Stimulated activated CD8-positive, alpha-beta memory T cell treated with anti-CD3 and anti-CD28 coated beads, Interleukin-12 subunit alpha, Interleukin-12 subunit beta, amount 100 ng/mL, for 1 hour (primary cell): ENCODE data around the gene SEC23IP.
"Not testable (repeated sequence)": the region's sequence is repeated elsewhere in the genome, so short reads cannot be mapped to it uniquely, and the experiment has no call there.

Source experiments
- DNase-seq: peaks from one replicate; pipeline ENCODE4 v3.0.0-alpha.2; 2020; ENCODE audit warnings: low read depth

SEC23IP gene

GRCh38 chr10:119892188-119893065 is at the start of gene SEC23IP:
SEC23IP (plus strand) TSS chr10:119892730; CDS start chr10:119892783, 53 bp downstream.
- peak; percentile 83 for DNase-seq

GRCh38 chr10:119845656-119846055 is 46.9 kb upstream of the SEC23IP start:
- no peak for DNase-seq

GRCh38 chr10:119849031-119849789 is 43.3 kb upstream of the SEC23IP start:
- no peak for DNase-seq

- DNase-seq, result no peak
These were observed 42.6 kb upstream of the SEC23IP start for GRCh38 chr10:119849944-119850343.

DNA sequence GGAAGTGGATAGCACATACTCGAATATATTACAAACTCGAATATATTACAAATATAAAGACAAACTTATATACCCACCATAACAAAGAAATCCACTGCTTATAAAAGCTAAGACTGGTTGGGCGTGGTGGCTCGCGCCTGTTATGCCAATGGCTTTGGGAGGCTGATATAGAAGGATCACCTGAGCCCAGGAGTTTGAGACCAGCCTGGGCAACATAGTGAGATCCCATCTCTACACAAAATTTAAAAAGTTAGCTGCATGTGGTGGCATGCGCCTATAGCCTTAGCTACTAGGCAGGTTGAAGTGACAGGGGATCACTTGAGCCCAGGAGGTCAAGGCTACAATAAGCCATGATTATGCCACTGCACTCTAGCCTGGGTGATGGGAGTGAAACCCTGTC is 40.3 kb upstream of the SEC23IP start:
- no peak for DNase-seq

DNA sequence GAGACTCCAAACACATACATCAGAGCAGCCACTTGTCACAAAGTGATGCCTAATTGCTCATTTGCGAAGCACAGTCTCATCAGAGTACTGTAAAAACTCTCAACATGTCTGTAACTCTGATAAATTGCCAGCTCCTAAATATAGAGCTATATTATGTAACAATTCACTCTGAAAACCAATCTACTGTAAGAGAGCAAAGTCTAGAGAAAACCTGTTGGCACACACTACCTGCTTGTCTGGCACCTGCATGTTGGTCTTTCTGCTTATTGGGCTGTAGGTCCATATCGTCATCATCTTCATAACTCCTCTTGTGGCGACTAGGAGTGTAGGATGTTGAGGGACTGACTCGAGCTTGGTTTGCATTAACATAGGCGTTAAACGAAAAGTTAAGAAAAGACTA is 39.7 kb upstream of the SEC23IP start:
- no peak for DNase-seq

DNA sequence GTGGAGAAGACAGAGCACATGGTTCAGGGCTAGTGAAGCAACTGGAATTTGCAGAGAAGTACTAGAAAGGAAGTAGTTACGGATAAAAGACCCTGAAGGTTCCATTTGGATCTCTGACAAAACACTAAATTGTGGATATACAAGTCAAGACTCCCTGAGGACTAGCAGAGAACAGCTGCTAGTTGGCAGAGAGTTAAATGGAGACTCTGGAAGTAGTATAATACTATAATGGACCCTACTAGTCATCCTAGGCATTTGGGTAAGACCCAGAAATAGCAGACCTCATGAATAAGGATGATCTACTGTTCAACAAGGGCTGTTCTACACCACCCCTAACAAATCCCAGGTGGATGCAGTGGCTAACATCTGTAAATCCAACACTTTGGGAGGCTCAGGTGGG is 39.0 kb upstream of the SEC23IP start:
- DNase-seq, result no peak

DNA sequence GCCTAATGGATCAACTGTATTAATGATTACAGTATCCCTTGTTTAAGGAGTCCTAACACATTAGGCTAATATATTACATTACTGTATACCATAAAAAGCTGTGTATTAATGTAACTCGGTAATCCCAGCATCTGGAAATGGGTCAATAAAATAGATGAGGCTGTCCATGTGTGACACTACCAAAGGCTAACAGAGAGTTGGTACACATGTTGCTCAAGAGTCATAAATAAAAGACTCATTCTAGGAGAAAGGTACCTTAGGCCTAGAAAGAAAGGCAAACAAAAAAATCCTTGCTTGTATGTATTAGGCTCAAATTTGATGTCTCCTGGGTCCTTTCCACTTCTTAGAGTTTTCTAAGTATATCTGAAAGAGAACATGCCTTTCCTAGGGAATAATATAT is 34.5 kb upstream of the SEC23IP start:
- no peak for DNase-seq

DNA sequence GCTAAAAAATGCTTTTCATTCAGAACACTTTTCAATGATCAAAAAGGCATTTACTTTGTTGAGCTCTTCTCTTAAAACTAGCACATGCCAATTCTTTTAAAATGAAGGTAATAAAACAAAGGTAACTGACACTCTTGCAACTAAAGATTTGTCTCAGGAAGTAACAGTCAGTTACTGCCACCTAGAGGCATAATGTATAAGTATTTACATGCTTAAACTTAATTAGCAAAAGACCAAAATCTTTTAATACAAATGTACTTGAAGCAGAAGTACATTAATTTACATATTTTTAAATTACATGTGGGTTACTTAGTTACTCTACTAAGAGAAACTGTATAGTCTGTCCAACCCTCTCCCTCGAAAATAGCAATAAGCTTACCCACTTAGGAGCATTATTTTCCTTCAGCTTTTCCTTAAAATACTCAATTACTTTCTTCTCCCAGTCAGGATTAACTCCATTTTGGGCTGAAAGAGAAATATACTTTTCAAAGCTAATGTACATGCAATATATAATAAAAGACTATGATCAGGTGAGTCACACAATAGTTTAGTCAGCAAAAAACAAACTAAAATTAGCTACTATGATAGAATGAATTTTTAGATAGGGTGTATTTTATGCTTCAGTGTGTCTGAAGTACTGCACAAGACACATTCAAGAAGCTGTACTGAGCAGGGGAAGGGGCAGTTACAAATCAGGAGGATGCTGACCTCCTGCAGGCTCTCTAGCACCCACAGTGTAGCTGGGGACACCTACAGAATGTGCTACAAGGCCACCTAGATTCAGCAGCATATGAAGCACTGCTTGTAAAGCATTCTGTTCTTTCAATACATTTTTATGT is 32.9 kb upstream of the SEC23IP start:
- no peak for DNase-seq

- DNase-seq, result no peak
These were observed 31.5 kb upstream of the SEC23IP start for GRCh38 chr10:119860866-119861607.

DNA sequence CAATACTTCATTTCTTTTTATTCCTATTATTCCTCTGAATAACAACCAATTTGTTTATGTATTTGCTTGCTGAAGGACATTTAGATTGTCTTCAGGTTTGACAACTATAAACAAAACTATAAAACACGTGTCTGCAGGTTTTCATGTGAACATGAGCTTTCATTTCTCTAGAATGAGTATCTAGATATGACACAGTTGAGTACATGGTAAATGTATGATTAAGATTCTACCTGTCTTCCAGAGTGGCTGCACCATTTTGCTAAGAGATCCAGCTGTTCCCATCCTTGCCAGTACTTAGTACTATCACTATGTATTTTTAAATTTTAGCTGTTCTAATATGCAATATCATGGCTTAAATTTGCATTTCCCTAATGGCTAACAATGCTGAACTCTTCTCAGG is 30.0 kb upstream of the SEC23IP start:
- DNase-seq, result no peak

DNA sequence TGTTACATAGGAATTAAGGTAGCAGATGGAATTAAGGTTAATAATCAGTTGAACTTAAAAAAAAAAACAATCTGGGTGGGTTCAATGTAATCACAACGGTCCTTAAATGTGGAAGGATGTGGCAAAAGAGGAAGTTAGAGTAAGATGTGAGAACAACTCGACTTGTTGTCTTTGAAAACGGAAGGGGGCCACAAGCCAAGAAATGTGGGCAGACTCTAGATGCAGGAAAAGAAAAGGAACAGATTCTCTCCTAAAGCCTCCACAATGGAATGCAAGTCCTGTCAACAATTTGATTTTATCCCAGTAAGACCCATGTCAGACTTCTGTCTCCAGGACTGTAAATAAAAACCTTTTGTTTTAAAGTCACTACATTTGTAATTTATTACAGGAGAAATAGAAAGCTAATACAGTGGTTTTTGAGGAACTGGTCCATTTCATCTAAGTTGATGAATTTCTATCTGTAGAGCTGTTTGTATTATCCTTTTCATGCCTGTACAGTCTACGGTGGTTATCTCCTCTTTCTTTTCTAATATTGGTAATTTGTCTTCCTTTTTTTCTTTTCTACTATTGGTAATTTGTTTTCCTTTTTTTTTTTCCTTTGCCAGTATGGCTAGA is 28.5 kb upstream of the SEC23IP start:
- no peak for DNase-seq

GRCh38 chr10:119865699-119866240 is 26.8 kb upstream of the SEC23IP start:
- DNase-seq, result no peak

DNA sequence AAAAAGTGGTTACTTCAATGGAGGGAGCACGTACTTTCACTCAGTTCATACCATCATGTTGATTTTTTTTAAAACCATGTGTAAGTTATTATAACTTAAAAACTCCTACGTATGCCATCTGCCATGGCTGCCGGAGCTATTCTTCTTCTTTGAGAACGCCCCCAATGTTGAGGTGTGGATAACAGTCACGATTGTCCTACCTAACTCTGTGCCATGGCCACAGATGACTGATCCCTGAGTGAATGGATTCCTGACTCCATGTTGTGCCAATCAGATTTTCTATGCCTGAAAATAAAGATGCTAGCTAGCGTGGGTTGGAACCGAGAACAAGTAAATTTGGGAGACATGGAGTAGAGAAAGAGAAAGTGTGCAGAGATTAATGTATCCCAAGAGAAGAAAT is 25.2 kb upstream of the SEC23IP start:
- no peak for DNase-seq

GRCh38 chr10:119869398-119869797 is 23.1 kb upstream of the SEC23IP start:
- not testable (repeated sequence) for DNase-seq

- peak; percentile 33 for DNase-seq
These were observed 20.5 kb upstream of the SEC23IP start for GRCh38 chr10:119871881-119872609.

- DNase-seq, result no peak
These were observed 20.0 kb upstream of the SEC23IP start, which contains the start of gene MCMBP for GRCh38 chr10:119872610-119872859. MCMBP (minus strand) TSS chr10:119872843; CDS start chr10:119872584, 259 bp downstream.

DNA sequence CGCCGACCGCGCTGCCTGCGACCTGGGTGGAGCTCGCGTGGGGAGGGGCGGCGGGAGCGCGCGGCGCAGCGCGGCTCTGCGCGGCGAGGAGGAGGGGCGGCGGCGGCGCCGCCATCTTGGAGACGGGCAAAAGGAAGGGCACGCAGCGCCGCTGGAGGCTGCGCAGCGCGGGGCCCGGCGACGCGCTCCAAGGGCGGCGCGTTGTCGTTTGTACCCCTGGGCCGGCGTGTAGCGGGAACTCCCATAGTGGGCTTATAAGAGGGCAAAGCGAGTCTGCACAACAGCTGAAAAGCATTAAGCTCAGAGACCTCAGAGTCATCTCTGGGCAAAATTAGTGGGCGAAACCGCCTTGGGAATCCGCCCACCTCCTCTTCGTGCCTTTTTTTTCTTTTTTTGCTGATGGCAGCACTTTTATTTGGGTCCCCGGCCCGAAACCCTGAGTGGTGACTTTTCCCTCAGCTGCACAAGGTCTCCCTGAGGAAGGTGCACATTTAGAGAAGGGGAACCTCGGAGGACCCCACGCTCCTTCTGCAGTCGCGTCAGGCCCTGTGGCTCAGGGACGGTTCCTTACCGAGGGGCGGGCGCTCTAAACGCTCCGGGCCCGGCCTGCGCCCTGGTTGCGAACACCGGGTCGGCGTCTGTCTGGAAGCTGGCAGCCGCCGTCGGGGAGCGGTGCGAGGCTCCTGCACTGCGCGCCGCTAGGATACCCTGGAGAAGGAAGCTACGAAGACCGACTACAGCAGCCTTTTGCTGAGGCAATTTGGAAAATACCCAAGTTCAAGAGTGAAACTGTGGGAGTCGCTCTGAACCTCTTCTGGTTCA is 19.5 kb upstream of the SEC23IP start:
- DNase-seq, result peak; percentile 76

DNA sequence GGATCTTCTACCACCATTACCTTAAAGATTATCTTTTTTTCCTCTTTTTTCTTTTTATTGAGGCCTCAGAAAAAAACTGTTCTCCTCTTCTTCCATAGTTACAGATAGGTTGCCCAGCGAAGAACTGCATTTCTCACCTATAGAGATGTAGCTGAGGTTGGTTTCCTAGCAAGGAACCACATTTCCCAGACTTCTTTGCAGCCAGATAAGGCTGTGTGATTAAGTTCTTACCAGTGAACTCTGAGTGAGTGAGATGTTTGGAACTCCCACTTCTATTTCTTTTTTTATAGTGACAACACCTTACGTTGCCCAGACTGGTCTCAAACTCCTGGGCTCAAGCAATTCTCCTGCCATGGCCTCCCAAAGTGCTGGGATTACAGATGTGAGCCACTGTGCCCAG is 14.0 kb upstream of the SEC23IP start:
- DNase-seq, result no peak
